Measurements from ENCODE around the gene PAM.

PAM gene

DNA sequence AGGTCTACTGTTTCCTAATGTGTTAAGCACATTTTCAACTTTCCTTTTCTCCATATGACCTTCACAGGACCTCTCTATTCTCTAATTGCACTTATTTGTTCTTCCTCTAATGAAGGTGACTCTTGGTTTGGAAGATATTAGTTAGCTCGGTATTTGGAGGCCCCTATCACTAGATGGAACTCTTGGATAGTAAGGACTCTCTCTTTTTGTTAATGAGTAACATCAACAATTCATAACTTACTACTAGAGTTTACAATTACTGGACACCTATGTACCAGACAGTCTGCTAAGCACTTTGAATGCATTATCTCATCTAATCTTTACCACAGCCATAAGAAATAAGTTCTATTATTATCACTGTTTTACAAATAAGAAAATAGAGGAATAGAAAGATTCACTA, 23.4 kb upstream of the PAM start:
- Histone ChIP-seq H3K4me1 (ENCODE audit: control insufficient read depth, insufficient read depth, low read length, poor library complexity, severe bottlenecking) (no peaks in the 10 kb centered on the region), H3K27ac (ENCODE audit: low read depth, low read length, severe bottlenecking) (no peak overlapping the region), H3K36me3 (ENCODE audit: control insufficient read depth, insufficient read depth, low read length) (no peaks in the 10 kb centered on the region), H3K9me3 (ENCODE audit: control insufficient read depth, low read length) (no peaks in the 10 kb centered on the region), H3K4me3 (ENCODE audit: extremely low read depth, insufficient read depth, low read length, poor library complexity, severe bottlenecking) (no peak overlapping the region)
- no CpG with 5 or more reads among the region's 1 CpG for WGBS, 2 experiments (ENCODE audit: insufficient coverage in 2 of 2)

GRCh38 chr5:102733534-102733933, 21.6 kb upstream of the PAM start:
- 92 to 93% methylated on average over 2 to 5 of the region's 5 CpGs for WGBS, 2 experiments (ENCODE audit: insufficient coverage in 2 of 2)
- Histone ChIP-seq H3K9me3 (ENCODE audit: control insufficient read depth, low read length) (no peaks in the 10 kb centered on the region), H3K4me3 (ENCODE audit: extremely low read depth, insufficient read depth, low read length, poor library complexity, severe bottlenecking) (no peak overlapping the region), H3K4me1 (ENCODE audit: control insufficient read depth, insufficient read depth, low read length, poor library complexity, severe bottlenecking) (no peaks in the 10 kb centered on the region), H3K36me3 (ENCODE audit: control insufficient read depth, insufficient read depth, low read length) (no peaks in the 10 kb centered on the region), H3K27ac (ENCODE audit: low read depth, low read length, severe bottlenecking) (no peak overlapping the region)

DNA sequence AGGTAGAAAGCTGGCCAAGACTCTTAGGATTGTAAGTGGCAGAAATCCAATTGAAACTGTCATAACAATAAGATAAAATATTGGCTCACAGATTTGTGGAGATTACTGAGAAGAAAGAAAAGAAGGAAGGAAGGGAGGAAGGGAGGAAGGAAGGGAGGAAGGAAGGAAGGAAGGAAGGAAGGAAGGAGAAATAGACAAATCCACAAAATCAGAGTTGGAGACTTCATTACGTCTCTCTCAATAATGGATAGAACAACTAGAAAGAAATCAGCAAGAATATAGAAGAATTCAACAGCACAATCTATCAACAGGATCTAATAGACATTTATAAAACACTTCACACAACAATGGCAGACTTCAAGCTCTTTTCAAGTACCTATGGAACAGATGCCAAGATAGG, 17.9 kb upstream of the PAM start:
- Histone ChIP-seq H3K4me3 (ENCODE audit: extremely low read depth, insufficient read depth, low read length, poor library complexity, severe bottlenecking) (no peak overlapping the region), H3K27ac (ENCODE audit: low read depth, low read length, severe bottlenecking) (no peak overlapping the region), H3K4me1 (ENCODE audit: control insufficient read depth, insufficient read depth, low read length, poor library complexity, severe bottlenecking) (no peaks in the 10 kb centered on the region), H3K9me3 (ENCODE audit: control insufficient read depth, low read length) (no peaks in the 10 kb centered on the region), H3K36me3 (ENCODE audit: control insufficient read depth, insufficient read depth, low read length) (no peaks in the 10 kb centered on the region)
- WGBS, 2 experiments (ENCODE audit: insufficient coverage in 2 of 2), result 100% methylated on average over 1 of the region's 1 CpG; no CpG with 5 or more reads in 1 of the 2 experiments

GRCh38 chr5:102737805-102738469, 17.2 kb upstream of the PAM start:
- Histone ChIP-seq H3K36me3 (ENCODE audit: control insufficient read depth, insufficient read depth, low read length) (no peaks in the 10 kb centered on the region), H3K9me3 (ENCODE audit: control insufficient read depth, low read length) (no peaks in the 10 kb centered on the region), H3K27ac (ENCODE audit: low read depth, low read length, severe bottlenecking) (no peak overlapping the region), H3K4me3 (ENCODE audit: extremely low read depth, insufficient read depth, low read length, poor library complexity, severe bottlenecking) (no peak overlapping the region), H3K4me1 (ENCODE audit: control insufficient read depth, insufficient read depth, low read length, poor library complexity, severe bottlenecking) (no peaks in the 10 kb centered on the region)
- WGBS, 2 experiments (ENCODE audit: insufficient coverage in 2 of 2), result 85% methylated on average over 2 of the region's 7 CpGs; no CpG with 5 or more reads in 1 of the 2 experiments

- no peaks in the 10 kb centered on the region for H3K4me1 ChIP-seq (ENCODE audit: control insufficient read depth, insufficient read depth, low read length, poor library complexity, severe bottlenecking)
- H3K27ac ChIP-seq (ENCODE audit: low read depth, low read length, severe bottlenecking), result no peak overlapping the region
- H3K9me3 ChIP-seq (ENCODE audit: control insufficient read depth, low read length), result no peaks in the 10 kb centered on the region
- H3K36me3 ChIP-seq (ENCODE audit: control insufficient read depth, insufficient read depth, low read length), result no peaks in the 10 kb centered on the region
- WGBS, 2 experiments (ENCODE audit: insufficient coverage in 2 of 2), result 83% methylated on average over 1 of the region's 2 CpGs; no CpG with 5 or more reads in 1 of the 2 experiments
- no peak overlapping the region for H3K4me3 ChIP-seq (ENCODE audit: extremely low read depth, insufficient read depth, low read length, poor library complexity, severe bottlenecking)
Measured at GRCh38 chr5:102740515-102740914, 14.6 kb upstream of the PAM start.

- WGBS, 2 experiments (ENCODE audit: insufficient coverage in 2 of 2), result no CpG with 5 or more reads among the region's 3 CpGs
- H3K36me3 ChIP-seq (ENCODE audit: control insufficient read depth, insufficient read depth, low read length), result no peaks in the 10 kb centered on the region
- H3K27ac ChIP-seq (ENCODE audit: low read depth, low read length, severe bottlenecking), result no peak overlapping the region
- H3K4me3 ChIP-seq (ENCODE audit: extremely low read depth, insufficient read depth, low read length, poor library complexity, severe bottlenecking), result no peak overlapping the region
- H3K9me3 ChIP-seq (ENCODE audit: control insufficient read depth, low read length), result no peaks in the 10 kb centered on the region
- no peaks in the 10 kb centered on the region for H3K4me1 ChIP-seq (ENCODE audit: control insufficient read depth, insufficient read depth, low read length, poor library complexity, severe bottlenecking)
Measured at GRCh38 chr5:102742215-102742614, 12.9 kb upstream of the PAM start.

GRCh38 chr5:102743900-102744299, 11.2 kb upstream of the PAM start:
- H3K4me1 ChIP-seq (ENCODE audit: control insufficient read depth, insufficient read depth, low read length, poor library complexity, severe bottlenecking), result no peaks in the 10 kb centered on the region
- no peak overlapping the region for H3K27ac ChIP-seq (ENCODE audit: low read depth, low read length, severe bottlenecking)
- H3K4me3 ChIP-seq (ENCODE audit: extremely low read depth, insufficient read depth, low read length, poor library complexity, severe bottlenecking), result no peak overlapping the region
- 75 to 76% methylated on average over 2 of the region's 4 CpGs for WGBS, 2 experiments (ENCODE audit: insufficient coverage in 2 of 2)
- no peaks in the 10 kb centered on the region for H3K36me3 ChIP-seq (ENCODE audit: control insufficient read depth, insufficient read depth, low read length)
- no peaks in the 10 kb centered on the region for H3K9me3 ChIP-seq (ENCODE audit: control insufficient read depth, low read length)

- WGBS, 2 experiments (ENCODE audit: insufficient coverage in 2 of 2), result 42% methylated on average over 1 of the region's 4 CpGs; no CpG with 5 or more reads in 1 of the 2 experiments
- no peaks in the 10 kb centered on the region for H3K9me3 ChIP-seq (ENCODE audit: control insufficient read depth, low read length)
- H3K36me3 ChIP-seq (ENCODE audit: control insufficient read depth, insufficient read depth, low read length), result no peaks in the 10 kb centered on the region
- H3K4me3 ChIP-seq (ENCODE audit: extremely low read depth, insufficient read depth, low read length, poor library complexity, severe bottlenecking), result no peak overlapping the region
- H3K27ac ChIP-seq (ENCODE audit: low read depth, low read length, severe bottlenecking), result no peak overlapping the region
- H3K4me1 ChIP-seq (ENCODE audit: control insufficient read depth, insufficient read depth, low read length, poor library complexity, severe bottlenecking), result no peaks in the 10 kb centered on the region
Measured at GRCh38 chr5:102747386-102748166, 7.5 kb upstream of the PAM start.

- no peaks in the 10 kb centered on the region for H3K4me1 ChIP-seq (ENCODE audit: control insufficient read depth, insufficient read depth, low read length, poor library complexity, severe bottlenecking)
- H3K27ac ChIP-seq (ENCODE audit: low read depth, low read length, severe bottlenecking), result no peak overlapping the region
- no peaks in the 10 kb centered on the region for H3K36me3 ChIP-seq (ENCODE audit: control insufficient read depth, insufficient read depth, low read length)
- H3K9me3 ChIP-seq (ENCODE audit: control insufficient read depth, low read length), result no peaks in the 10 kb centered on the region
- no peak overlapping the region for H3K4me3 ChIP-seq (ENCODE audit: extremely low read depth, insufficient read depth, low read length, poor library complexity, severe bottlenecking)
- WGBS, 2 experiments (ENCODE audit: insufficient coverage in 2 of 2), result 56 to 80% methylated on average over 2 of the region's 5 CpGs
Measured at GRCh38 chr5:102749416-102750030, 5.6 kb upstream of the PAM start.

DNA sequence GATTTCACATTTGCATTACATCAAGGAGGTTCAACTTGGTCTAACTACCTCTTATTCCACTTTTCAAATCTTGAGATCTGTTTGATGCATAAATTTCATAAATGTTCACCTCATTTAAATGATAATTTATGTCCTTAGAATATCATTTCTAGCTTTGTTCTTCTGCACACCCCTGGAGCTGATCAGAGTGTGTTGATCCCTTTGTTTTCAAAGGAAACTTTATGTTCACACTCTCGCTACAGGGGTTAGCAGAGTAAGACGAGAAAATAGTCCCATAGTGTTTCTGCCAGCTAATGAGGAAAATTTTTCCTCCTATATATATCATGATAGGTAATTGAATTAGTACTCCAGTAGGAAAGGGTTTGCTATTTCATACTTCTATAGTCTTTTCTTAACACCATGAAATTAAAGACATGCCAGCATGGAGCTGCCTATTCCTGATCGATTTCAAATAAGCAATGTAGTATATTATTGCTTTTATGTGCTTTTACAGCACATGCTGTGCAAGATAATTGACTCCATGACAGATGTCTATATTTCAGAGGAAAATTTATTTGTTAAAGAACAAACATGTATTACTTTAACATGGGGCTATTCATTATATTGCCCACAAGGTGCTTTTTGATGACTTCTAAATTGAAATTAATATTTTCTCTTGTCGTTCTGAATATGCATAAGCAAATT, 4.8 kb upstream of the PAM start:
- WGBS, 2 experiments (ENCODE audit: insufficient coverage in 2 of 2), result no CpG with 5 or more reads among the region's 4 CpGs
- no peak overlapping the region for H3K4me3 ChIP-seq (ENCODE audit: extremely low read depth, insufficient read depth, low read length, poor library complexity, severe bottlenecking)
- H3K27ac ChIP-seq (ENCODE audit: low read depth, low read length, severe bottlenecking), result no peak overlapping the region
- no peaks in the 10 kb centered on the region for H3K9me3 ChIP-seq (ENCODE audit: control insufficient read depth, low read length)
- H3K36me3 ChIP-seq (ENCODE audit: control insufficient read depth, insufficient read depth, low read length), result no peaks in the 10 kb centered on the region
- no peaks in the 10 kb centered on the region for H3K4me1 ChIP-seq (ENCODE audit: control insufficient read depth, insufficient read depth, low read length, poor library complexity, severe bottlenecking)
